Measurements from ENCODE around the gene RALBP1.

DNA sequence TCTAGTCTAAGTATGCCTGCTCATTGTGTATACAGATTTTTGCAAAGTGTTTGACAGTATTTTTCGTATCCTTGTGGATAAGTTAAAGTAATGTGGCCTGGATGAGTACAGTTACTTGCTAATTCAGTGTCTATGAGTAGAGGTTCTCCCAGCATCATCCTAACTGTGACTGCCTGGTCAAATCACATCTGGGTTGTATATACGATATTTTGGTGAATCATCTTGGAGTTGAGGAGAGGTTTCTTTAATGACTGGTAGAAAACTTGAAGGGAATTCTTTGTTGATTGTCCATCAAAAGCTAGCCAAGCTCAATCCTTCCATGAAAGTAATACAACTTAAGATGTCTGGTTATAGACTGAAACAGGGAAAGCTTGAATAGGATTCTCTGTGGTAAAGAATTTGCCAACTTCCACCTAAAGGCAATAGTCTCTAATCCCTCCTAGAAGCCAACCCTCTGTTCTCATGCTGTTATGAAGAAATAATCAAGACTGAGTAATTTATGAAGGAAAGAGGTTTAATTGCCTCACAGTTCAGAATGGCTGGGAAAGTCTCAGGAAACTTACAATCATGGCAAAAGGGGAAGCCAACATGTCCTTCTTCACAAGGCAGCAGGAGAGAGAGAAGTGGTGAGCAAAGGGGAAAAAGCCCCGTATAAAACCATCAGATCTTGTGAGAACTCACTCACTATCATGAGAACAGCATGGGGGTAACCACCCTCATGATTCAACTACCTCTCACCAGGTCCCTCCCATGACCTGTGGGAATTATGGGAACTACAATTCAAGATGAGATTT, 19.4 kb upstream of the RALBP1 start:
- TF ChIP-seq POLR2AphosphoS5 (IDR thresholded peaks at IDR 0.05; ENCODE audit: low read depth, low read length) (no peak), POLR2A (IDR thresholded peaks at IDR 0.05; ENCODE audit: low read depth, low read length) (no peak)

Measured in GM12891 (cell line).